Caco-2 (cell line): Measurements from ENCODE around the gene DDOST. TPM values are rescaled to one million over a fixed set of nuclear protein-coding genes. Genes with fewer than 3 reads are reported as not detected.

Source experiments
- BruUV-seq: library from RNA; stranded (reverse); fragments of 400-500 nt; replicated peaks from 2 replicates; lab custom pipeline; 2021; lab: Mats Ljungman, UMichigan
- CTCF ChIA-PET: fragments of 300-600 bp; sonication (Branson Sonifier 250); formaldehyde crosslinking; loops from one replicate; lab custom pipeline; 2022; ENCODE audit warnings: antibody characterized with exemption; lab: Charles Lee
- POLR2A ChIA-PET: fragments of 300-600 bp; sonication (Branson Sonifier 250); formaldehyde crosslinking; loops from one replicate; lab custom pipeline; 2022; ENCODE audit warnings: antibody characterized with exemption; lab: Charles Lee
- DNase-seq, 2 experiments: peaks; one replicate each; pipeline versions ENCODE4 v3.0.0 to v3.0.0-alpha.2; 2020 to 2022
- H3K27me3 ChIP-seq: replicated peaks from 2 replicates; pipeline ENCODE4 v1.6.0; 2011; ENCODE audit warnings: low read length; ENCODE audit not compliant: control insufficient read depth, insufficient read depth
- H3K36me3 ChIP-seq: 2 replicates; pipeline ENCODE4 v1.5.1; 2011; ENCODE audit warnings: low read length; ENCODE audit not compliant: control insufficient read depth, insufficient read depth
- H3K4me1 ChIP-seq: fragments of 250-450 bp; sonication (Bioruptor Pico); 2 replicates; pipeline ENCODE4 v1.5.1; 2020; ENCODE audit warnings: mild to moderate bottlenecking
- H3K4me3 ChIP-seq: 2 replicates; pipeline ENCODE4 v1.5.1; 2011; ENCODE audit warnings: low read depth, mild to moderate bottlenecking, control low read depth, low read length
- H3K9me3 ChIP-seq: fragments of 250-450 bp; sonication (Bioruptor Pico); 2 replicates; pipeline ENCODE4 v1.5.1; 2020; ENCODE audit warnings: mild to moderate bottlenecking, moderate library complexity
- H3K27ac Mint-ChIP-seq: one replicate; pipeline ENCODE4 v1.8.0; 2022; ENCODE audit warnings: mixed read lengths; ENCODE audit not compliant: unreplicated experiment
- H3K27me3 Mint-ChIP-seq: one replicate; pipeline ENCODE4 v1.8.0; 2022; ENCODE audit warnings: mixed read lengths; ENCODE audit not compliant: insufficient read depth, unreplicated experiment
- H3K36me3 Mint-ChIP-seq: one replicate; pipeline ENCODE4 v1.8.0; 2022; ENCODE audit warnings: mild to moderate bottlenecking, mixed read lengths; ENCODE audit not compliant: insufficient read depth, unreplicated experiment
- H3K4me1 Mint-ChIP-seq: one replicate; pipeline ENCODE4 v1.8.0; 2022; ENCODE audit warnings: low read depth, mixed read lengths; ENCODE audit not compliant: unreplicated experiment
- H3K4me3 Mint-ChIP-seq: one replicate; pipeline ENCODE4 v1.8.0; 2022; ENCODE audit warnings: mild to moderate bottlenecking, moderate library complexity, mixed read lengths; ENCODE audit not compliant: unreplicated experiment
- H3K9me3 Mint-ChIP-seq: one replicate; pipeline ENCODE4 v1.8.0; 2022; ENCODE audit warnings: mixed read lengths; ENCODE audit not compliant: unreplicated experiment
- intact Hi-C: fragments of 100-400 bp; cut with micrococcal nuclease; formaldehyde crosslinking; loops from one replicate; pipeline ENCODE4 v1.10.0; 2022; ENCODE audit not compliant: unreplicated experiment
- total RNA-seq: library from RNA; stranded (reverse); gene quantifications from 2 replicates; pipeline ENCODE4 v1.2.3, GENCODE V29; 2022
- TF ChIP-seq, protein P1 (sequence below), 2 experiments: fragments of 200-600 bp in 1 of 2; IDR thresholded peaks; 1 replicate in 1 of 2; 2 replicates in 1 of 2; pipeline versions ENCODE4 v1.5.1 to v1.8.0; 2011 to 2022; ENCODE audit warnings: antibody characterized with exemption in 1 of 2, control low read depth in 1 of 2, inconsistent platforms in 1 of 2, low read depth in 1 of 2, low read length in 1 of 2, mild to moderate bottlenecking in 1 of 2, moderate library complexity in 1 of 2; ENCODE audit not compliant: insufficient read depth in 1 of 2, severe bottlenecking in 1 of 2, unreplicated experiment in 1 of 2

DDOST gene
- total RNA-seq, 1 experiment from 2014 or later = 339 TPM

DNA sequence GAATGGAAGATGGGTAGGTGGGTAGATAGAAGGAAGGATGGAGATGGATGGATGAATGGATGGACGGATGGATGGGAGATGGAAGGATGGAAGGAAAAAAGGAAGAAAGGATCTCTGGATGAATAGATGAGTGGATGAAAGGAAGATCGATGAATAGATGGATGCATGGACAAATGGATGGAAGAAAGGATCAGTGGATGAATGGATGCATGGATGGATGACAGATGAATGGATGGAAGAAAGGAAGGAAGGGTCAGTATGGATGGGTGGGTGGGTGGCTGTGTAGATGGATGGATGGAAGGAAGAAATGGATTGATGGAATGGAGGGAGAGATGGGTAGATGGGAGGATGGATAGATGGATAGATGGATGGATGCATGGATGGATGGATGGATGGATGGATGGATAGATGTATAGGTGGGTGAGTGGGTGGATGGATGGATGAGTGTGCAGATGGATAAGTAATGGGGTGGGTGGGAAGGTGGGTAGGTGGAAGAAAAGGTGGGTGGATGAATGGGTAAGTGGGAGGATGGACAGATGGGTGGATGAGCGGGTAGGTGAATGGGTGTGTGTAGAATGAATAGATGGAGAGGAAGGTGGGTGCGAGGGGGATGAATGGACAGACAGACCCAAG lies 42.1 kb upstream of the DDOST start:
- H3K9me3 ChIP-seq = no peaks in the 10 kb centered on the region
- no peaks in the 10 kb centered on the region for H3K27me3 ChIP-seq
- Mint-ChIP-seq H3K27me3 (no peaks in the 10 kb centered on the region), H3K36me3 (no peaks in the 10 kb centered on the region), H3K4me1 (peaks cover 6% of the 10 kb centered on the region), H3K27ac (no peak overlapping the region), H3K9me3 (no peaks in the 10 kb centered on the region), H3K4me3 (no peak overlapping the region)
- H3K4me1 ChIP-seq = peaks cover 10% of the 10 kb centered on the region
- no peaks in the 10 kb centered on the region for H3K36me3 ChIP-seq
- no peak overlapping the region for H3K4me3 ChIP-seq
- no TSS peak for BruUV-seq
- intact Hi-C loops = no loop called here
- ChIA-PET CTCF (no interaction called here), POLR2A (no interaction called here)
- no peak for DNase-seq
- TF ChIP-seq, protein P1, sequence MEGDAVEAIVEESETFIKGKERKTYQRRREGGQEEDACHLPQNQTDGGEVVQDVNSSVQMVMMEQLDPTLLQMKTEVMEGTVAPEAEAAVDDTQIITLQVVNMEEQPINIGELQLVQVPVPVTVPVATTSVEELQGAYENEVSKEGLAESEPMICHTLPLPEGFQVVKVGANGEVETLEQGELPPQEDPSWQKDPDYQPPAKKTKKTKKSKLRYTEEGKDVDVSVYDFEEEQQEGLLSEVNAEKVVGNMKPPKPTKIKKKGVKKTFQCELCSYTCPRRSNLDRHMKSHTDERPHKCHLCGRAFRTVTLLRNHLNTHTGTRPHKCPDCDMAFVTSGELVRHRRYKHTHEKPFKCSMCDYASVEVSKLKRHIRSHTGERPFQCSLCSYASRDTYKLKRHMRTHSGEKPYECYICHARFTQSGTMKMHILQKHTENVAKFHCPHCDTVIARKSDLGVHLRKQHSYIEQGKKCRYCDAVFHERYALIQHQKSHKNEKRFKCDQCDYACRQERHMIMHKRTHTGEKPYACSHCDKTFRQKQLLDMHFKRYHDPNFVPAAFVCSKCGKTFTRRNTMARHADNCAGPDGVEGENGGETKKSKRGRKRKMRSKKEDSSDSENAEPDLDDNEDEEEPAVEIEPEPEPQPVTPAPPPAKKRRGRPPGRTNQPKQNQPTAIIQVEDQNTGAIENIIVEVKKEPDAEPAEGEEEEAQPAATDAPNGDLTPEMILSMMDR (IDR thresholded peaks at IDR 0.05; ENCODE audit: insufficient read depth in 1 of 2, low read depth in 1 of 2, low read length in 1 of 2, severe bottlenecking in 1 of 2, unreplicated experiment in 1 of 2) = no peak

DNA sequence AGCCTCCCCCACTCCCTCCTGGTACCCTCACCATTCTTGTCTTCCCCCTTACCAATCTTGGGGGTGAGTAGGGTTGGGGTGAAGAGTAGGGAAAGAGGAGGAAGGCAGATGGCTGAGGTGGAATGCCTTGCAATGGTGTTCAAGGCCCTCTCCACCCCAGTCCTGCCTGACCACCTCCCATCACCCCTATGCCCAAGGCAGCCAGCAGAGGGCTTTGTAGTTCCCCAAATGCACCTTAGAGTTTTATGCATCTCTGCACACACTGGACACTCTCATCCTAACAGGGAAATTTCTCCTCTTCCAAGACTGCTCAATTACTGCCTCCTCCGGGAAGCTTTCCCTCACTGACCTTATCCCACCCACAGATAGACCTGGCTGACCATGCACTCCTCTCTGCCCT lies 41.2 kb upstream of the DDOST start:
- Mint-ChIP-seq H3K27me3 (no peaks in the 10 kb centered on the region), H3K9me3 (no peaks in the 10 kb centered on the region), H3K36me3 (no peaks in the 10 kb centered on the region), H3K4me3 (no peak overlapping the region), H3K4me1 (peaks cover 6% of the 10 kb centered on the region), H3K27ac (no peak overlapping the region)
- peak in 1 of 2 experiments; percentile 38 for DNase-seq
- Histone ChIP-seq H3K27me3 (no peaks in the 10 kb centered on the region), H3K36me3 (no peaks in the 10 kb centered on the region), H3K4me1 (peaks cover 18% of the 10 kb centered on the region), H3K9me3 (no peaks in the 10 kb centered on the region), H3K4me3 (no peak overlapping the region)
- intact Hi-C loops = no loop called here
- ChIA-PET POLR2A (no interaction called here), CTCF (interaction anchor here (1.2 kb wide), 1 partner anchor 493 kb away, joined by 4 read pairs; no protein-coding TSS in a partner anchor)
- TF ChIP-seq, protein P1 (IDR thresholded peaks at IDR 0.05; ENCODE audit: insufficient read depth in 1 of 2, low read depth in 1 of 2, low read length in 1 of 2, severe bottlenecking in 1 of 2, unreplicated experiment in 1 of 2) = peak in 1 of 2 experiments; percentile 56
- no TSS peak for BruUV-seq

DNA sequence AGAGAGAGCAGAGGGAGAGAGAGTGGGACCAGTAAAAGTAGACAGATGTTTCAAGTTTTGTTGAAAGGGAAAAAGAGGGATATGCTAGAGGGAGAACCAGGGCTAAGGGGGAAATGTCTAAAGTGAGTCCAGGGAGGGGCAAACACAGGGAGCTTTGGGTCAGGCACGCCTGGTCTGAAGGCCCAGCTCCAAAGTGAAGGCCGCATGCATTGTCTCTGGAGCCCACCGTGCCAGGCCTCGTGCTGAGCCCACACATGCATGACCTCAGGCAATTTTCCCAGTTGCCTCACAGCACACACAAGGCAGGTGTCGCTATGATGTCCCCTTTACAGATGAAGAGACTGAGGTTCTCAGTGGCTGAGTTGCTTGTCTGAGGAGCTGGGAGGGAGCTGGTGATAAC lies 40.7 kb upstream of the DDOST start:
- ChIA-PET POLR2A (no interaction called here), CTCF (interaction anchor here (1.2 kb wide), 1 partner anchor 493 kb away, joined by 4 read pairs; no protein-coding TSS in a partner anchor)
- intact Hi-C loops = no loop called here
- BruUV-seq = no TSS peak
- Mint-ChIP-seq H3K36me3 (peaks cover 2% of the 10 kb centered on the region), H3K27me3 (no peaks in the 10 kb centered on the region), H3K4me3 (no peak overlapping the region), H3K9me3 (no peaks in the 10 kb centered on the region), H3K4me1 (peaks cover 6% of the 10 kb centered on the region), H3K27ac (no peak overlapping the region)
- Histone ChIP-seq H3K27me3 (no peaks in the 10 kb centered on the region), H3K4me3 (no peak overlapping the region), H3K9me3 (no peaks in the 10 kb centered on the region), H3K4me1 (peaks cover 18% of the 10 kb centered on the region), H3K36me3 (no peaks in the 10 kb centered on the region)
- TF ChIP-seq, protein P1 (IDR thresholded peaks at IDR 0.05; ENCODE audit: insufficient read depth in 1 of 2, low read depth in 1 of 2, low read length in 1 of 2, severe bottlenecking in 1 of 2, unreplicated experiment in 1 of 2) = no peak
- DNase-seq = no peak
